CD4-positive, alpha-beta T cell treated with Interferon gamma for 1 hour (primary cell): ENCODE data around the gene IQSEC1.

Experiments
- DNase-seq: peaks from one replicate; pipeline ENCODE4 v3.0.0-alpha.2; 2020

Gene IQSEC1

DNA sequence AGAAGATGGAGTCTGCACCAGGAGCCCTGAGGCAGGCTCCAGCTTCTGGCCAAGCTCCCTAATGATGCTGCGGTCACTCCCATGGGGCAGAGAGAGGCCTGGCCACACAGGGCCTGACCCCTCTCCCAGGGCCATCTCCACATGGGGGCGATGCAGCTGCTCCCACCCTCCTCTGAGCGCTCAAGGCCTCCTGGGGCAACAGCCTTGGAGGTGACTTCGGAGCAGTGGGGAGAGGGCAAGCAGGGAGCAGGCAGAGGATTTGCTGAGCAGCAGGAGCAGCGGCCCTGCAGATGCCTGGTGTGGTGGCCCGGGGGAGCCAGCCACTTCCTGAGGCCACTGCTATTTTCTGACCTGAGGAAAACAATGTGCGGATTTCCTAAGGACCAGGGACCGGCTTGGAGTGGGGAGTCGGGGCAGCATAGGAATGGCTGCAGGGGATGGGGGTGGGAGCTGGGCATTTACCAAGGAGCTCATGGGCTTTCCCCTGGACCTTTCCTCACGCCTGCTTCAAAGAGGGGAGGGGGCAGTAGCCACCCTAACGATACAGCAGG, 150.3 kb downstream of the IQSEC1 start:
- no peak for DNase-seq

DNA sequence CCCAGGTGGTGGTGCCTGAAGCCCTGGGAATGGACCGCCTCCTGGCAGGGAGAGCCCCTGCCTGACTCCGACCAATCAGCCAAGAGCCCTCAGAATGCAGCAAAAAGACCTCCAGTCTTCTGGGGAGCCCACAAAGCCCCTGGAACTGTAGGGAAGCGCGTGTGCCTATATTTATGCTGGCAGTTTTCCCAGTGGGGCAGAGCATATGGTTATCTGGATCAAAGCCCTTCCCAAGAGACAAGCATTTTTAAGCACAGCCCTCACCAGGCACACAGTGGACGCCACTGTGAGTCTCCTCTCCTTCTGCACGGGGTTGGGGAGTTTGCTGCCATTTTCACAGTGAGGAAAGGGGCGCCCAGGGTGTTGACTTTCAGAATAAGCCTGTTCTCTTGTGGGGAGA, 150.9 kb downstream of the IQSEC1 start:
- DNase-seq = no peak

DNA sequence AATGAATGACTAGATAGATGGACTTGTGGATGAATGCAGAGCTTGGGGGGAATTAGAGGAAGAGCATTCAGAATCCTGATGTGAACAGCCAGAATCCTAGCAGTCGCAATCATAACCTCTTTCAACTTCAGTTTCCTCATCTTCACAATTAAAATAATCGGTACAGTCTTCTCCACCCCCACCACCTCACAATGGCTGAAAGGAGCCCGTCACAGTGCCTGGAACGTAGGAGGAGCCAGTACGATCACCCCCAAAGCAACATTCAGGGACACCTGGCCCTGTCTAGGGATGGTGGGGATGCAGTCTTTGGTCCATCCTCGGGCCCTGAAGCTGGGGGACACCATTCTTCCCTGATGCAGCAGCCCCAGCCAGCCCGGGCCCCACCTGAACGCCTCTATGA, 151.5 kb downstream of the IQSEC1 start:
- no peak for DNase-seq

- no peak for DNase-seq
Observed at GRCh38 chr3:12920967-12921366, 152.3 kb downstream of the IQSEC1 start.

- DNase-seq = no peak
Observed at GRCh38 chr3:12919205-12919604, 154.0 kb downstream of the IQSEC1 start.

DNA sequence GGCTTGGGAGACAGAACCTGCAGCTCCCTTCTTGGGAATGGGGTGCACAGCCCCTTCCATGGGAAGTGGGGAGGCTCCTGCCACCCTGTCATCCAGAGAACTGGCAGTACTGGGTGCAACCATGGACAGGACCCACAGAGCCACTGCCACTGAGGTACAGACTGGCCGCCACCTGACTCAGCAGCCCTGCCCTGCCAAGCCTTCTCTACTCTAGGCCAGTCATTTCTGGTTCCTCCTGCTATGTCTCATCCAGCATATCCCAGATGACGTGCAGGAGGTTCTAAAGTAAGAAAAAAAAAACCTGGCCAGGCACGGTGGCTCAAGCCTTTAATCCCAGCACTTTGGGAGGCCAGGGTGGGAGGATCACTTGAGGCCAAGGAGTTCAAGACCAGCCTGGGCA, 155.0 kb downstream of the IQSEC1 start:
- no peak for DNase-seq

DNA sequence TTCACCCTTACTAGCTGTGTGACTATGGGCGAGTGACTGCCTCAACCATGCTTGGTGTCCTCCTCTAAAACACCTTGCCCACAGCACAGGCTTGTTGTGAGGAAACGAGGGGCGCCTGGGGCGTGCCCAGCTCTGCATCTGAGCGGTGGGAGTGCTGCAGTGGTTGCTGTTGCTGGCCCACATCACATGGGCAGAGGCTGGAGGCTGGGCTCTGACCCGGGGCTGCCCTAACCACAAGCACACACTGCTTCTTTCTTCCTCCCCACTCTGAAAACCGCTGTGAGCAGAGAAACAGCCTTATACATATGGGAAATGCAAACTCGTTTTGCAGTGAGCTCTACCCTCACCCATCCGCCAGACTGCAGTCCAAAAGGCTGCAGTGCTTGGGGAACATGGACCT, 157.1 kb downstream of the IQSEC1 start:
- peak; percentile 55 for DNase-seq

DNA sequence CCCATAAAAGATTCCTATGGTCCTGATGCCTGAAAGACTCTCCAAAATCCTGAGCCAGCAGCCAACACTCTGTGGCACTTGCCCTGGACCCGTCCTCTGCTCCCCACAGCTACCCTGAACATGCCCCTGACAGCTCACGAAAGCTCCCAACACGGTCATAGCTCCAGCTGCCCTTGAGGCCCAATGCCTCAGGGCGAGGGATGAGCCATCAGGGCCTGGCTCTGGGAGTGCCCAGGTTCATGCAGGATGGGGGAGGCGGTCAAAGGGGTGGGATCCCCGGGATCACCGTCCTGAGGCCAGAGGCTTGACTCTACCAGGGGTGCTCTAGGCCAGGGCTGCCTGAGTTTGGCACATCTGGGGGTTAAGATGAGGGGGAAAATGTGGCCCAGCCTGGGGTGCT, 159.1 kb downstream of the IQSEC1 start:
- DNase-seq = no peak

GRCh38 chr3:12911881-12912415, 161.3 kb downstream of the IQSEC1 start:
- no peak for DNase-seq

DNA sequence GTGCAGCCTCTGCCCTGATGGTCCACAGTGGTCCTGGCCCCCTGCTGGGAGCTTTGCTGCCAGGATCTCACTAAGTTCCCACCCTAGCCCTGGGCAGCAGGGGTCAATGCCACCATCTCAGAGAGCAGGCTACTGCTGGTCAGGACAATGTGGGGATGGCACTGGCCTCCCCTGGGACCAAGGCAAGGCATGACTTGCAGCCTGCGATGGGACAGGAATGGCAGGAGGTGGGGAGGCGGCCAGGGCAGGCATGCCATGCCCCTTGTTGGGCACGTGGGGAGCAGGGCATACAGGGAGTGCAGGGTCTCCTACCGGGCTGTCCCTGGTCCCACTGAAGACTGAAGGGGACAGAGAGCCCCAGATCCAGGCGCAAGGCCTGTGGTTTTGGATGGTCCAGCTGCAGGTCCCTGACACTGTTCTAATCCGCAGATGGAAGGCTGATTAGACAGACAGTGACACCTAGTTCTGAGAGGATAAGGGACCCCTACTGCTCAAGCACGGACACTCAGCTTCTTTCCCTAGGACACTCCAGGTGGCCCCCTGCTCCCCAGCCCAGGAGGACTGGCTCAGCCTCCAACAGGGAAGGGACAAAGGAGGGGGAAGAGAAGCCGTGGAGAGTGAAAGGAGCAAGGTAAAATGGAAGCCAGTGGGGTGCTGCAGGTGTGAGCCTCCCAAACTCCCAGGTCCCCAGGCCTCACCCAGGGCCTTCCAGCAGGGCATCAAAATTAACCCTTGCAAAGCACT, 162.7 kb downstream of the IQSEC1 start:
- DNase-seq = no peak

- no peak for DNase-seq
Observed at GRCh38 chr3:12909710-12910109, 163.5 kb downstream of the IQSEC1 start.

- no peak for DNase-seq
Observed at GRCh38 chr3:12908859-12909258, 164.4 kb downstream of the IQSEC1 start.

DNA sequence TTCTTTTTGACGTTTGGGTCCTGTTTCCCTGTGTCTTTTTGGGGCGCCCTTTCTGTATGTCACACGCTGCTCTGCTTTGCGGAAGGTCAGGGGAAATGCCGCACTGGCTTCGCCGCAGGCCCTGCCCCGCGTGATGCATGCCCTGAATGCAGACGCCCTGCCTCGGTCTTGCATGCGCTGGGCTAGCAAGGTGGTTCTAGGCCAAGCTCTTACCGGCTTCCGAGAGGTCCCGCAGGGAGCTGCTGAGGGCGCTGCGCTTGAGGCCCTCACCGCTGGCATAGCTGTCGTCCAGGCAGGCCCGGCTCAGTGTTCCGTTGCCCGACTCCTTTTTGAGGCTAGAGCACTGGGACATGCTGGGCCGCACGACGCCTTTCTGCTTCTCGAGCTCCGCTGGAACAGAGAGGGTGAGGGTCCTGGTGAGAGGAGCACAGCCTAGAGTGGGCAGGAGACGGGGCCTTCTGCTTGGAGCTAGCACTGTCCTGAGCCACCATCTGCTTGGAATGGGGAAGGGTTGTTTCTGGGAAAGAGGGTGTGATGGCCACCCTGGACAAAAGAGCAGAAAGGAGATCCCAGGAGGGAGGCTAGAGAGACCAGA, 165.0 kb downstream of the IQSEC1 start:
- no peak for DNase-seq

DNA sequence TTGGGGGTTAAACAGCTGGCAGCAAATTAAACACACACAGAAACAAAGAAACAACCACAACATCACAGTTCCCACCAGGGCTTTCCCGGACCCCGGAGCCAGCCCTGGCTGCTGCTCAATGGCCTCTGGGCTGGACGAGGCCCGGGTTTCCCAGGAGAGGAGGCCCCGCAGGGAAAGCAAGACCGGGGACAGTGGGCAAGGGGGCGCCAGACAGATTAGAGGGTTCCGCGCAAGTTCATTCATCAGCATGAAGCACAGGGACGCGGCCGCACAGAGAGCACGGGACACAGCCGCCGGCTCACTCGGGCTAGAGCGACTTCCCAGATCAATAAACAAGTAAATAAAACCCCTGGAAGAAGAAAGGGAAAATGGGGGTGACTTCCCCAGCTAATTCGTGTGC, 165.5 kb downstream of the IQSEC1 start:
- DNase-seq = no peak

DNA sequence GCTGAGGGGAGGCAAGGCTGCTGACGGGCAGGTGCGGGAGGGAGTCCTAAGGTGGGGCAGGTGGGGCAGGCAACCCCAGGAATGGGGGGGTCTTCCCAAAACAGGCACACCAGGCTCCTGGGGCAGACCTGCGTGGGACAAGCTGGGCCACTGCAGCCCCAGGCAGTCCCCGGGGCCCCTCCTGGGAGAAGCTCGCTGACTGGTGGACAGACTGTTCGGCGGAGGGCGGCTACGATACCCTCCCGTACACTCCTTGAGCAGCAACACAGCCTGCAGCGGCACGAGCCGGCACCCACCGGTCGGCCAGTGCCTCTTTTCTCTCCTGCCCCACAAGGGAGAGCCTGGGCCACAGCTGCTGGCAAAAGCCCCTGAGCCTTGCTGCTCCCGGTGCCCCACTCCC, 165.9 kb downstream of the IQSEC1 start:
- DNase-seq = no peak

GRCh38 chr3:12906916-12907290, 166.3 kb downstream of the IQSEC1 start:
- no peak for DNase-seq

DNA sequence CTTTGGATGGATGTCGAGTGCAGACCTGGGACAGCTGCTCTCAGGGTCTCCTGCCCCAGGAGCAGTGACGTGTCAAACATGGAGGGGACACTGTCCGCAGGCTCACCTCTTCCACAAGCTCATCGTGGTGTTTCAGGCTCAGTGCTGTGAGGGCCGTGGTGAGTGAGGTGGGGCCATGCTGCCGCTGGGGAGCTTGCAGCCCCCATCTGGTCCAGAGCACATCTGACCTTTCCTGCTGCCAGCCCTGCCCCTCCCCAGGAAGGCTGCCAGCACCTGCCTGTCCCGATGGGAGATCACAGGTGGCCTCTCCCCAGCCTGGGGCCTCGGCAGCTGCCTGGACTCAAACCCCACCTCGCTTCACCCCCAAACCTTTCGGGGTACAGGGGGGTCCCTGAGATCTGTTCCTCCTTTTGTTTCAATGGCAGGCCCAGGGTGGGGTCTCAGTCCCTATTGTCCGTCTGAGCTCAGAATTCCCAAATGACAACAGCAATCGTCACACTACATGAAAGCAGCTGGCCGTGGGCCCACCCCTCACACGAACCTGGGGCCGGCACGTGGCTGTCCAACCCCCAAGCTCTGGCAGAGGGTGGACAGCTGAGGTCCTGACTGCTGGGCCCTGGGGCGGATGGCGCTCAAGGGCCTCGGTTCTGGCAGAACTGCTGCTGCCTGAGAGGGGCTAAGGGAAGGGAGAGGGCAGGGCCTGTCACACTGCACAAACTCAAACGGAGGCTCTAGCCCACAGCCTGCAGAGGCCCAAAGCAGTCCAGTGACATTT, 166.9 kb downstream of the IQSEC1 start:
- DNase-seq = no peak

DNA sequence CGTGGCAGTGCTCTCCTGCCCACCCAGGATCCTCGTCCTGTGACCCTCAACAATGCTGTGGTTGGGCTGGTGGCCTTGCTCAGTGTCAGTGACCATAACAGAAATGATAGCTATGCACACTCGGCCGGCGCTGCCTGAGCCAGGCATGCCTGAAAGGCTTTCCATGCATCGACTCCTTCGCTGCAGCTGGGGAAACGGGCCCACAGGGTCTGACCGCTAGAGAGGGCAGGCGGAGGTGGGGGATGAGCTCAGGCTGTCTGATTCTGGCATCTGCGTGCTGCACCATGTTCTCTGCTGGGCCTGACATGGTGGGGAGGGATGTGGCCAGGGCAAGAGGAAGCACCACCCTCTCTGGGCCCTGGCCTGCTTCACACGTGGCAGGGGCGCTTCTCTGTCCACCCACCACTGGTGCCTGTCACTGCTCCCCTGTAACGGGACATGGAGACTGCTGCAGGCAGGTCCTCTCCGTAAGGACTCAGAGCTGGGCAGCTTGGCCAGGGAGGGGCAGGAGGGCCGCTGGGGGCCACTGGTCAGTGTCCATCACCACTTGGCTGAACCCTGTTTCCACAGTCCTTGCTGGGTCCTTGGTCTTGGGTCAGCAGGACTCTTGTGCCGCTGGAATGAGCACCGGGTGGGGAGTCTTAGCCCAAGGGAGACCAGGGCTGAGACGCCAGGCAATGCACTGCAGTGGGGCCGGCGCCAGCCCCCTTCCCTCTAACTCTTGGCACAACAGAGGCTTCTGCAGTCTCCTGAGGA, 167.7 kb downstream of the IQSEC1 start:
- no peak for DNase-seq

DNA sequence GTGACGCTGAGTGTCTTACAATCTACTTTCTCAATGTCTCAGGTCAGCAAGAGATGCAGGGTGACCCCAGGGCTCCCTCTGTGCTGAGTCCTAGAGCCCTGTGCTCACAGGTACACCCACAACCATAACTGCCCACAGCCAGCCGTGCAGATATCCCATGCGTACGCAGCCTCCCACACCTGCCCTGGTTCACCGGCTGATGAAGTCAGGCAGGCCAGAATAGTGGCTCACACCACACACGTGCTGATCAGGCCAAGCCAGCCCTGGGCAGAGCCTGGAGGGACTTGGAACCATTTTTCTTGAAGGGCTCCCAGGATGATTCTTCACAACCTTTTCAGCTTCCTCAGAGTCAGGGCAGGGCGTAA, 168.3 kb downstream of the IQSEC1 start:
- no peak for DNase-seq

DNA sequence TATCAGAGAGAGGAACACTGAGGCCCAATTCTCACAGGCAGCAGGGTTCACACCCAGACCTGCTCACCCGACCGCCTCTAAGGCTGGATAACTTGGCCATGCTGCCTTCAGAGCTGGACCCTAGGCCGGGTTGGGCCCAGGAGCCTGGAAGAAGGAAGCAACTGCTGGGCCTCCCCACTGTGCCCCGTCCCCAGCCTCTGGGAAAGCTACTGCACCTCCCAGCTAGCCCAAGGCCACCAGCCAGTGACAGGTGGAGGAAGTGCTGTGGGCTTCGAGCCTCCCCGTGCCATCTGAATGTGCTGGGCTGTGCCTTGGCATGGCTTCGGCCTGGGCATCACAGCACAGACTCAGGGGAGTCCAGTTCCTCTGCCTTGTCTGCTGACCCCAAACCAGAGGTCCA, 169.3 kb downstream of the IQSEC1 start:
- no peak for DNase-seq

GRCh38 chr3:12903000-12903800, 170.0 kb downstream of the IQSEC1 start:
- DNase-seq = no peak
